ENCODE data around the gene CDH23.

CDH23 gene

GRCh38 chr10:71831646-71832552, 435.2 kb downstream of the CDH23 start:
- no peak for DNase-seq

GRCh38 chr10:71832967-71833366, 436.2 kb downstream of the CDH23 start:
- no peak for DNase-seq

- no peak for DNase-seq
Observed at GRCh38 chr10:71833451-71834342, 437.0 kb downstream of the CDH23 start.

DNA sequence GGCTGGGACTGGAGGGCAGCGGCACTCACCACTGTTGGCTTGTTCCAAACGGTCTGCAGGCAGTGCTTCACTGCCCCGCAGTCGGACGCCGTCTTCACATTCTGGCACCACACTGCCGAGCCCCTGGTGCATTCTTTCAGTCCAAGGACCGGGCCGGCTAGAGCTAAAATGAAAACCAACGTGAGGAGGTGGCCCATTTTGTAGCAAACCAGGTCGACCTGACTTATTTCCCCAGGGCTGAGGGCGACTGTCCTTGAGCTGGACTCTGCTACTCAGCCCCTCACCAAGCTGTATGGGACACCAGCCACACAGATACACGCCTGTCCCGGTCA, 437.6 kb downstream of the CDH23 start:
- no peak for DNase-seq

- no peak for DNase-seq
Observed at GRCh38 chr10:71835671-71836595, 439.2 kb downstream of the CDH23 start.

DNA sequence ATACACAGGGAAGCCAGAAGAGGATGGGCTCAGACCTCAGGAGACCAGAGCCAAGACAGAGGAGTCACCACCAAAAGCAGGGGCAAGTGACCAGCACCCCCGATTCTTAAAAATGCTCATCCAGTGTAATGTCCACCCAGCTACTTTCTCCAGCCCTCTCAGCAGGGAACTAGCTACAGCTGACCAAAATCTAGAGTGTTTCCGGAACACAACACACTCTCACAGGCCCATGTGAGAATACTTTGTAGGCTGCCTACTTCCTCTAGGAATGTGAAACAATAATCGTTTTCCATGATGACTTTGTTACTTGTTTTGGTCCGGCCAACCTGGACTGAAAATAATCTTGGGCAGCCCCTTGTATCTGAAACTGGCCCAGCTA, 439.9 kb downstream of the CDH23 start:
- no peak for DNase-seq

DNA sequence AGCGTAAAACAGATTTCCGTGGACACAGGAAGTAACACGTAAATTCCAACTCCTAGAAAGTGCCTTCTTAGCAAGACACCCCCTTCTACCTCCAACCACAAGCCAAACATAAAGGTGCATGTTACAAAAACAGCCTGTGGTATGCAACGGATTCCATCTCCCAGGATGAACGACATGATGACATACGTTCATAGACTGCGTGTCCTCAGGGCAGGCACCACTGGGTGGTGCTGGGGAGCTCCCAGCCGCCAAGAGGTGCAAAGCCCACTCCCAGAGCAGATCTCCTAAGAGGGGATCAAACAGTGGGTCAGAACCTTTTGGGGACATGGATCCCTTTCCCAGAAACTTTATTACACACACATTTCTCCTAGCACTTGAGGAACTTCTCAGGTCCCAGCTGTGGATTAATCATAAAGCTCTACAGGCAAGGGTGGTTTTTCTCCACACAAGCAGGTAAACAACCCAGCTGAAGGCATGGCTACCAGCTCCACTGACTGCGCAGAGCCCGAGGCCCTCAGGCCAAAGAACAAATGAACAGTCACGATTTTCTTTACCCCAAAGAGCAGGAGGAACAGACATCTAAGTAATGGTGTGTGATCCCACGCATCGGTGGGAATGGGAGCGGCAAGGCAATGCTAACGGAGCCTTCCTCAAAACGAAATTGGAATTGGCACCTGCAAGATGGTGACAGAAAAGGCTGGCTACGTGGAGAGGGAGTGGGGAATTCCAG, 440.5 kb downstream of the CDH23 start:
- DNase-seq: no peak

DNA sequence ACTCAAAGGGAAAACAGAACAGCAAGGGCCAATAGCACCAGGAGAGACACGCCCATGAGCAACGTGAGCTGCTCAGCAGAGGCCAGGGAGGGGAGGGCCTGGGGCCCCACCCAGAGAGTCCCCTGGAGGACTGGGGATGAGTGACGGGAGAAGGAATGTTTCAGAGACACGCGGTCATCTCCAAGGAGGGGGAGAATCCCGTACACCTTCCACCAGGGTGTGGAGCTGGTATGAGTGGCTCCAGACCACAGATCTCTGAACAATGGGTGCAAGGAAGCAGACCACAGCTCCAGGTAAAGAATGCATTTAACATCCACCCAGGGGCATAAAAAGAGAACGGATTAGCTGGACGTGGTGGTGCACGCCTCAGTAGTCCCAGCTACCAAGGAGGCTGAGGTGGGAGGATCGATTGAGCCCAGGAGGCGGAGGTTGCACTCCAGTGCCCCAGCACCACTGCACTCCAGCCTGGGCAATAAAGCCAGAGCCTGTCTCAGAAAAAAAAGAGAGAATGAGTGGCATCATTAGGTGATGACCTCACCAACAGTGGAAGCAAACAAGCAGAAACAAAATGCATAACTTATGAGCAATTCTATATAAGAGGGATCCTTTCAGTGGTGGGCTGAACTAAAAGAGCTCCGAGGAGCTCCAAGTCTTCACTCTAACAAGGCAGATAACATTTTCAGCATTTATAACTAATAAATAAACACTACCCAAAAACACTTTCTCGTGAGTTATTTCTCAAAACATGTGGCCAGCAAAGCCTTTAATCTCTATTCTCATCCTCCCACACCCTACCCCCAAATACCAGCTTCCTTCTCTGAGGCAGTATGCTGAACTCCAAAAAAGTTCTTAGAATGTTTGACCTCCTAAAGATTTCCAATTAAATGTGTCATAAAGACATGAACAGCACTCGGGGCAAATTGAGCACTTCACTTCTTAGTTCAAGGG, 441.8 kb downstream of the CDH23 start:
- no peak for DNase-seq

GRCh38 chr10:71840177-71840957, 443.6 kb downstream of the CDH23 start:
- DNase-seq: no peak

- DNase-seq: no peak
Observed at GRCh38 chr10:71840958-71841335, 444.2 kb downstream of the CDH23 start.

DNA sequence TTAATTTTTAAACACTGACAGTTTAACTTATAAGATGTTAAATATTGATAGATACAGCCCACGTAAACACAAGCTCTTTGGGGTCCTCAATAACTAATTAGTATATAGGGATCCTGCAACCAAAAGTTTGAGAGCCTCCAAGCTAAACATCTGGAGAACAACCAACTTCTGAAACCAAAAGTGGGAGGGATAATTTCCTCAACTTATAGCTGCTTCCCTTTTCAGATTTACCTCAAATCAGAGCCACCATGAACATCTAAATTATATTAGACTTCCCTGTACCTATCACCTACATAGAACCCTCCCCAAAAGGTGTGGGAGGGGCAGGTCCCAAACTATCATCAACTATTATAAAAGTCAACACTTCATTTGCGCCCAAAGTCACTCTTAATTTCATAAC, 445.7 kb downstream of the CDH23 start:
- DNase-seq: no peak

DNA sequence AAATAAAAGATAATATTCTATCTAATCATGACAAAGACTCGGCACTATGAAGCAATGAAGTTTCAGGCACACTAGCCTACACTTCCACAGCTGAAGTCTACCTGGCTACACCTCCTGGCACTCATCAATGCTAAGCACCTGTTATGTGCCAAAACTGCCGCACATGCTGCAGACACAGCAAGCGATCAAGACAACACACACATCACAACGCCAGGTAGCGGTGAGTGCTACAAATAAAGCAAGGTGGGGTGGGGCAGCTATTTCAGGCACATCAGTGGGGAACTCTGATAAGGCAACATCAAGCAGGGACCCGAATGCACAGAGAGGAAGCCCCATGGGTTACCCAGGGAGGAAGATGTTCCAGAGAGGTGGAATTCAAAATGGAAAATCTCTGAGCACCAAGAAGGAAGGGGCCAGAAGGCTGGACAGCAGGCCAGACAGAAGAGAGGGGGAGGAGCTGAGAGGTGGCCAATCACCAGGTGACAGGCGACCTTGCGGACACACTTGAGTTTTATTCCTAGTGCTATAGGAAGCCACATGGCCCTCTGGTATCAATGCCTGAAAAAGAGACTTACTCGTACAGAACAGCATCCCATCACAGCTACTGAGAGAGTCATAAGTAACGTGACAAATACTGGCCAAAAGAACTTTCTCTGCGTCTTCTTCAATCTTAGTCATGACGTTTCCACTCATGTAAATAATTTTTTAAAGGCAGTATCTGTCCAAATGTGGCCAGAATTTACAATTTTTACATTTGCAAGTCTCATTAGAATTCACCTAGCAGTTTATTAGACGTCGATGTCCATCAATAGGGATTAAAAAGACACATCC, 446.4 kb downstream of the CDH23 start:
- no peak for DNase-seq

DNA sequence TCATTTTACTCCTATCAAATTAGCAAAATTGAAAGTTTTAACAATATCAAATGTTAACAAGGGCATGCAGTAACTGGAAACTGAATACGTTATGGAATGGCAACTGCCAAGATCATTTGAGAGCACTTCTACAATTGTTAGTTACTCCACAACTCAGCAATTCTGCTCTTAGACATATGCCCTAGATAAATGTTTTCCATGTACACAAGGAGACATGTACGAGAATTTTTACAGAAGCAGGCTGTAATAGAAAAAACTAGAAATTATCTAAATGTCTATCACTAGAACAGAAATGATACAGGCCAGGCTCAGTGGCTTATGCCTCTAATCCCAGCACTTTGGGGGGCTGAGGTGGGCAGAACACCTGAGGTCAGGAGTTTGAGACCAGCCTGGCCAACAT, 447.4 kb downstream of the CDH23 start:
- DNase-seq: no peak

DNA sequence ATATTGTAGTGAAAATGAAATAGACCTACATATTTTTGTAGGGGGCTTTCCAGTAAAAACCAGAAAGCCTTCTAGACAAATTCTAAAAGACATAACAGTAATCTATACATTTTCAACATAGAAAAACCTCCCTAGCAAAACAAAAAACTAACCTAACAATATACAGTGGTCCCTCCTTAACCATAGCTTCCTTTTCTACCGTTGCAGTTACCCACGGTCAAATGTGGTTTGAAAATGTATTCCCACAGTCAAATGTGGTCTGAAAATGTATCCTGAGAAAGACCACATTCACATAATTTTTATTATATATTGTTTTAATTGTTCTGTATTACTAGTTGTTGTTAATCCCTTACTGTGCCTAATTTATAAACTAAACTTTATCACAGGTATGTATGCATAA, 448.0 kb downstream of the CDH23 start:
- no peak for DNase-seq

DNA sequence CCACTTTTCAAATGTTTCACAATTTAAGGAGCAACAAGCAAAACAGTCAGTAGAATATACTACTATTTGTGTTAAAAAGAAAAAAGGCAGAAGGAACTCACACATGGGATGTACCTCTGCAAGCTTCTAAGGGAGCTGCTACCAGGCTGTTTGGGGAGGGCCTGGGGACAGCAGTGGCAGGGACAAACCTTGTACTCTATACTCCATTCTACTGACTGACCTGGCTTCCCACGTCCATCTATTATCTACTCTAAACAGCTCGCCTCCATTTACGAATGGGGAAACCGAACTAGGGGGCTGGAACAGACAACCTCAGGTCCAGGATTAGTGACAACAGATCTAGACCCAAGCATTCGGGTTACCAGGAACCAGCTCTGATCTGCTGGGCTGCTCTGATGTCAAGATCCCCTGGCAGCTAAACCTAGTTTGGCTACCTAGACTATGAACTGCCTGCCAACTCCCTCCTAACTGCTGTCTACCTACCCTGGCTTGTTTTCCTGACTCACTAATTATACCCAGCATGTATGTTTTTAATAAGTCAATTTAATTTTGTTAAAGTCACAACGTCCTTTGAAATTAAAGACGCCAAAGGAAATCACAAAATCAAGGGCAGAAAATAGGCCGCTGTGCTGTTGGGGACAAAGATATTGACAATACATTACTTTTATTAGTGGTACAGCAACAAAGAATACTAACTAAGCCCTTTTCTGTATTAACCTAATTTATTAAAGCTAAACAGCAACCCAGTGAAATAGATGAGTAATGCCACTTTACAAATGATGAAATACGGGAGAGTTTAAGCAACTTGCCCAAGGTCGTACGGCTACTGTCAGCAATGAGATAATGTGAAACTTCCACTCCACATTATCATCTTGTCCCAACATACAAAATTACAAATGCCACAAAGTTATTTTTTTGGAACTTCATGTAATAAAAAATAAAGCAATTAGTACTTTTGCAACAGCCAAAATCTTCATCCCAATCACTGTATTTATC, 449.0 kb downstream of the CDH23 start:
- no peak for DNase-seq

DNA sequence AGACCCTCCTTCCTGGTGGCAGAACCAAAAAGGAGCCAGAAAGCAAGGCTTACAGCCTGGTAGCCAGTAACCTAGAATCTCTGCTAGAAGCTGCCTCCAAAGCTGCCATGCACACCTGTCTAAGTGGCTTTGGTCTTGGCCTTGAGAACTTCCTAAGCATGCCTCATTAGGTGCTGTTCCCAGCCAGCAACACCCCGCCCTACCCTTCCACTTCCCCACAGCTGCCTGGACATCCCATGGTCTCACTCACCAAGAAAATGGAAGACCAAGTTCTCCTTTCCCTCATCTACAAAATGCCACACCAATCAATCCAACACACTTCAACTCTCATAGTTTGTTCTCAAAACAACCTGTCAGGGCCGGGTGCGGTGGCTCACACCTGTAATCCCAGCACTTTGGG, 450.1 kb downstream of the CDH23 start:
- DNase-seq: no peak

- DNase-seq: no peak
Observed at GRCh38 chr10:71847418-71847817, 450.7 kb downstream of the CDH23 start.
